Small intestine (tissue), 7 donors: ENCODE measurements around the gene GPX4. TPM values are rescaled to one million over a fixed set of nuclear protein-coding genes. Genes with fewer than 3 reads are reported as not detected.

Source experiments
- DNase-seq, 2 donors: peaks; one replicate each; pipeline versions ENCODE4 v3.0.0 to v3.0.0-alpha.2; 2013
- FAIRE-seq: peaks from 2 replicates; lab custom pipeline; 2012; peaks lifted over from hg19 to GRCh38; lab: Jason Lieb, UNC
- H3K27ac ChIP-seq, 3 donors: one replicate each; pipeline ENCODE4 v1.5.1; 2013; ENCODE audit warnings: low read length in 2 of 3, mild to moderate bottlenecking in 2 of 3, control low read depth in 1 of 3, inconsistent platforms in 1 of 3, low read depth in 1 of 3, moderate library complexity in 1 of 3
- H3K27me3 ChIP-seq, 3 donors: one replicate each; pipeline ENCODE4 v1.6.1; 2013; ENCODE audit warnings: low read length in 3 of 3, inconsistent platforms in 1 of 3; ENCODE audit not compliant: control insufficient read depth in 3 of 3, insufficient read depth in 3 of 3
- H3K36me3 ChIP-seq, 3 donors: one replicate each; pipeline ENCODE4 v1.6.1; 2013; ENCODE audit warnings: low read length in 3 of 3, inconsistent platforms in 1 of 3, low read depth in 1 of 3, mild to moderate bottlenecking in 1 of 3, moderate library complexity in 1 of 3; ENCODE audit not compliant: control insufficient read depth in 3 of 3, insufficient read depth in 2 of 3
- H3K4me1 ChIP-seq, 3 donors: one replicate each; pipeline ENCODE4 v1.6.1; 2013; ENCODE audit warnings: low read length in 2 of 3, inconsistent platforms in 1 of 3, low read depth in 1 of 3, mild to moderate bottlenecking in 1 of 3, moderate library complexity in 1 of 3; ENCODE audit not compliant: control insufficient read depth in 3 of 3, insufficient read depth in 2 of 3
- H3K4me3 ChIP-seq, 3 donors: one replicate each; pipeline ENCODE4 v1.5.1; 2013; ENCODE audit warnings: low read length in 3 of 3, control low read depth in 1 of 3, inconsistent platforms in 1 of 3, low read depth in 1 of 3, mild to moderate bottlenecking in 1 of 3, moderate library complexity in 1 of 3
- H3K9me3 ChIP-seq, 2 donors: one replicate each; pipeline ENCODE4 v1.6.1; 2013; ENCODE audit warnings: low read depth in 1 of 2, low read length in 1 of 2; ENCODE audit not compliant: control insufficient read depth in 2 of 2, insufficient read depth in 1 of 2
- WGBS, 3 donors: extraction: QIAGEN DNeasy Blood & Tissue Kit; methylation state at CpG; one replicate each; pipeline ENCODE4 v1.1.7; 2013; 5-methylcytosine and 5-hydroxymethylcytosine counted together
- polyA plus RNA-seq, 4 donors: library from polyadenylated mRNA; stranded (reverse) in 3 of 4; unstranded in 1 of 4; fragments of 200-250 nt in 3 of 4; fragments of 120-200 nt in 1 of 4; gene quantifications; one replicate each; pipeline versions ENCODE4 v1.2.1 to v1.2.3, GENCODE V29; 2013
- donor health status: healthy with polysubstance abuse.
- donor health status: control.
- donor health status: control.
- donor health status: Bipolar disorder and iron deficiency.
- donor health status: healthy.

GPX4 gene
- polyA plus RNA-seq, 4 donors, result 335 to 1,298 (median 781) TPM

DNA sequence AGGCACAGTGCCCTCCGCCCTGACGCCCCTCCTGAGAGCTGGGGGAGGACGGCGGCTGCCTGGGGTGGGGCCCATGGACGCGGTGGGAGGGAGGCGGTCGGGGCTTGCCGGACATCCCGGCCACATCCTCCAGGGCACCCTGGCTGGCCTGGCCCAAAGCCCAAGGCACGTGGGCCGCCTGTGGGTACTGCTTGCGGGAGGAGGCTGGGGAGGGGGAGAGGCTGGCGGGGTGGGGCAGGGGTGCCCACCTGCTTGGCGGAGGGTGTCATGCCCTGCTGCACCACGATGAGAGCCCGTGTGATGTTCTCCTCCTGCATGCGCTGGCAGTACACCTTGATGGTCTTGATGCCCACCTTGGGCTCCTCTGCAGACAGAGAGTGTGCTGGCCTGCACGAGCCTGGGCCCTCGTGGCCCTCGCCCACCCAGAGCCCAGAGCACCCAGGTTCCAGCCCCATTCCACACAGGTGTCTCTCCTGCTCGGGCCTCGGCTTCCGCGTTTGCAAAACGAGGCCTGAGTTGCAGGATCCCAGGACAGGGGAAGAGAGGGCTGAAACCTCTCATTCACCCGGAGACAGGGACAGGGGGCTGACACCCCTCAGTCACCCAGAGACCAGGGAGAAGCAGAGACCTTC lies 12.1 kb upstream of the GPX4 start:
- Histone ChIP-seq H3K4me1 (peaks cover 0 to 12% (median 10%) of the 10 kb centered on the region in 3 donors), H3K27ac (no peak overlapping the region), H3K27me3 (no peaks in the 10 kb centered on the region), H3K36me3 (peaks cover 0 to 74% (median 14%) of the 10 kb centered on the region in 3 donors), H3K9me3 (no peaks in the 10 kb centered on the region), H3K4me3 (no peak overlapping the region)
- FAIRE-seq (no peak), DNase-seq (no peak)
- WGBS, 3 donors, result 90 to 92% (median 90%) methylated on average over 19 to 27 of the region's 27 CpGs

DNA sequence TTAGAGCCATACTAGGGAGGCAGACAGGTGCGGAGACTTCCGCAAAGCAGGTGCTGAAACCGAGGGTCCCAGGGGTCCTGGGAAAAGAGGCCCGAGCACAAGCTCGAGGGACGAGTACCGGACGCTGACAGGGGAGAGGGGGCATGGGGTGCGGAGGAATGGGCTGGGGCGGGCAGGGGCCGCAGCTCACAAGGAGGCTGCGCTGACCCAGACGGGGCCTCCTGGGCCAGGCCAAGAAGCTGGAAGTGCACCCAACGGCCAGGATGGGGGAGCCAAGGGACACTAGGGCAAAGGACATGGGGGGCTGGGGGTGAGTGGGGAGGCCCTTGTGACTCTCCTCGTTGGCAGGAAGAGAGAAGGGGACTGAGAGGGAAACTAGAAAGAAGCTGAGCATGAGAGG lies 10.5 kb upstream of the GPX4 start:
- Histone ChIP-seq H3K27ac (no peak overlapping the region), H3K36me3 (peaks cover 0 to 58% (median 14%) of the 10 kb centered on the region in 3 donors), H3K27me3 (no peaks in the 10 kb centered on the region), H3K4me3 (peak overlapping the region in 2 of 3 donors; percentile 78 to 87), H3K9me3 (no peaks in the 10 kb centered on the region), H3K4me1 (peaks cover 0 to 21% (median 10%) of the 10 kb centered on the region in 3 donors)
- no peak for FAIRE-seq
- WGBS, 3 donors, result 85 to 96% (median 87%) methylated on average over 11 to 15 of the region's 15 CpGs
- no peak for DNase-seq

DNA sequence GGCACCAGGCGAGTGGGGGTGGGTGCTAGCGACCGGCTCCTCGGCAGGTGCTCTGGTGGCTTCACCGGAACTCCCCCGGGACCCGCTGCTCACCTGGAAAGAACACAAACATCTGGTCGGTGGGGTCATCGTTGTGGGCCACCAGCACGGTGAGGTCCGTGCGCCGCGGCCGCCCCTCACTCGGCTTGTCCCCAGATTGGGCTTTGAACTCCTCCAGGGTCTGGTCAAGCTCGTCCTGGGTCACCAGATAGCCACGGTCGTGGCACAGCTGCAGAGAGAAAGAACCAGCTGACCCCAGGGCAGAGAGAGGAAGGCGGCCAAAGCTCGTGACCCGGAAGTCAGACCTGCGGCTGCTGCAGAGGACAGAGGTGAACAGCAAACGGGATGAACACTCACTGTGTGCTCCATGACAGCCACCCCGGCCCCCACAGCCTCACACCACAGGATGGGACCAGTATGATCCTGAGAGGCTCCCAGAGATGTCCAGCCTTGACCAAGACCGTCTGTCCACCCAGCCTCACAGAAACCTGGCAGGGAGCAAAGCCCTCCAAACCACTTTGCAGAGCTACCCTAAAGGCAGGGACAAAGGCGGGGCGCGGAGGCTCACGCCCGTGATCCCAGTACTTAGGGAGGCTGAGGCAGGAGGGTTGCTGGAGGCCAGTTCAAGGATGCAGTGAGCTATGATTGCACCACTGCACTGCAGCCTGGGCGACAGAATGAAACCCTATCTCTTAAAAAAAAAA lies 9.8 kb upstream of the GPX4 start:
- no peaks in the 10 kb centered on the region for H3K9me3 ChIP-seq
- FAIRE-seq (no peak), DNase-seq (no peak)
- no peak overlapping the region for H3K27ac ChIP-seq
- H3K4me1 ChIP-seq, result peaks cover 0 to 27% (median 10%) of the 10 kb centered on the region in 3 donors
- peak overlapping the region; percentile 78 to 87 (median 82) for H3K4me3 ChIP-seq
- peaks cover 0 to 51% (median 9%) of the 10 kb centered on the region in 3 donors for H3K36me3 ChIP-seq
- 40 to 56% (median 44%) methylated on average over 31 to 32 of the region's 32 CpGs for WGBS, 3 donors
- no peaks in the 10 kb centered on the region for H3K27me3 ChIP-seq

DNA sequence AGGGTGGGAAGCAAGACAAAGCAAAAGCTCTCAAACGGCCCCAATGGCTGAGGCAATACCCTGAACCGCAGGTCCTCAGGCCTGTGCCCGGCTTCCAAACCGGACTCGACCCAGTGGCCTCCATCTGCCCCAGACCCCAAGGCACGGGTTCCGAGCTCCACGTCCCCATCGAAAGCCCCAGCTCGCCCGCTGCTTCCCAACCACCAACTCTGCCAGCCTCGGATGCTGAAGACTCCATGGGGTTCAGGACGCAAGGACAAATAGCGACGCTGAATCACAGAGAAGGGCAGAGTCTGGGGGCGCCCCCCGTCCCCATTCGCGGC lies 9.2 kb upstream of the GPX4 start:
- Histone ChIP-seq H3K9me3 (no peaks in the 10 kb centered on the region), H3K27me3 (no peaks in the 10 kb centered on the region), H3K4me1 (peaks cover 0 to 32% (median 10%) of the 10 kb centered on the region in 3 donors), H3K4me3 (peak overlapping the region; percentile 78 to 87 (median 82)), H3K36me3 (peaks cover 0 to 45% (median 8%) of the 10 kb centered on the region in 3 donors), H3K27ac (peak overlapping the region in 2 of 3 donors; percentile 13 to 52)
- DNase-seq, result no peak
- 0 to 2% (median 1%) methylated on average over 14 to 19 of the region's 19 CpGs for WGBS, 3 donors
- no peak for FAIRE-seq

DNA sequence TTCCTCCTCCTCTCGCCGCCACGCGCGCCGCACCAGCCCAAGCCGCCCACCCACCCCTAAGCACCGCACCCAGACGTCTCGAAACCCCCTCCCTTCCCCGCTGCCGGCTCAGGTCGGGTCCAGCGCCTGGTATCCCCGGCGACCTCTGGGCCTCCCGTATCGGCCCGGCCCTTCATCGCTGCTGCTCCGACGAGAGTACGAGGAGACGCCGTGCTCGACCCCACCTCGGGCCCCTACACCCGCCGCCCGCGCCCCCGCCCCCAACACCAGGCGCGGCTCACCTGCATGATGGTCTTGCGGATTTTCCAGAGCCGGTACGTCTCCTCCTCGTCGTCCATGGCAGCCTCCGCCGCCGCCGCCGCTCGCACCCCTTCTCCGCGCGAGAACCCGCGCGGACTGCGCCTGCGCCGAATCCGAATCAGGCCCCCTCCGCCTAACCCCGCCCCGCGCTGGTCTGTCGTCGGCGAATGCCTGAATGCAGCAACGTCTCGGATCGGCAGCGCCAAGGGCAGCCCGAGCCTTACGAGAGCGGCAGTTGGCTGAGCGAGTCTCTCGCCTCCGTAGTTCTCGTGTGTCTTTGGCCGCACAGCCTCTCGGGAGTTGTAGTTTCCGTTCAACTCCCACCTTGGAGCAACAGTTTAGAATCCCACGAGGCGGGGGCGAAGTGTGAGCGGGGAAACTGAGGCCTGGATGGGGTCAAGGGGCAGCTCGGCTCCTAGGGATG lies 8.7 kb upstream of the GPX4 start, which contains the start of gene POLR2E:
Gene POLR2E, minus strand, starts transcription at position 398 of the 724 bp plus-strand sequence. Its CDS starts 60 bp downstream, at position 338.
- WGBS, 3 donors, result 0% methylated on average over 73 to 81 of the region's 81 CpGs
- DNase-seq, result peak; percentile 99

DNA sequence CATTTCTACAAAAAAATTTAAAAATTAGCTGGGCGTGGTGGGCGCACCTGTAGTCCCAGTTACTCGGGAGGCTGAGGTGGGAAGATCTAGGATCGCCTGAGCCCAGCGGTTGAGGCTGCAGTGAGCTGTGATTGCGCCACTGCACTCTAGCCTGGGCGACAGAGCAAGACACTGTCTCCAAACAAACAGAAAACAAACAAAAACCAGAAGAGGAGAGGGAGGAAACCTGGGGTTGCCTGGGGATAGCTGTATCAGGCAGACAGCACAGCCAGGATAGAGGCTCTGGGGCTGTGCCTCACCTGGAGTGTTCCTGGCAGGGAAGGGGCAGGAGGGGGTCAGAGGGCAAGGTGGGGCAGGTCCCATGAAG lies 6.0 kb upstream of the GPX4 start:
- WGBS, 3 donors, result 48 to 69% (median 57%) methylated on average over 7 of the region's 7 CpGs
- FAIRE-seq (no peak), DNase-seq (peak in 1 of 2 donors; percentile 57)
- Histone ChIP-seq H3K27ac (peak overlapping the region; percentile 27 to 98 (median 93)), H3K4me3 (no peak overlapping the region), H3K27me3 (no peaks in the 10 kb centered on the region), H3K36me3 (peaks cover 0 to 14% (median 2%) of the 10 kb centered on the region in 3 donors), H3K9me3 (no peaks in the 10 kb centered on the region), H3K4me1 (peaks cover 3 to 47% (median 10%) of the 10 kb centered on the region in 3 donors)

More for the DNA sequence above, 8.7 kb upstream of the GPX4 start, which contains the start of gene POLR2E:
- Histone ChIP-seq H3K9me3 (no peaks in the 10 kb centered on the region), H3K4me3 (peak within 1 kb of the TSS; percentile 78 to 87 (median 82)), H3K36me3 (peaks cover 0 to 40% (median 8%) of the 10 kb centered on the region in 3 donors), H3K27me3 (no peaks in the 10 kb centered on the region), H3K27ac (peak within 1 kb of the TSS in 2 of 3 donors; percentile 13 to 52), H3K4me1 (peaks cover 0 to 32% (median 10%) of the 10 kb centered on the region in 3 donors)
- FAIRE-seq, result no peak

DNA sequence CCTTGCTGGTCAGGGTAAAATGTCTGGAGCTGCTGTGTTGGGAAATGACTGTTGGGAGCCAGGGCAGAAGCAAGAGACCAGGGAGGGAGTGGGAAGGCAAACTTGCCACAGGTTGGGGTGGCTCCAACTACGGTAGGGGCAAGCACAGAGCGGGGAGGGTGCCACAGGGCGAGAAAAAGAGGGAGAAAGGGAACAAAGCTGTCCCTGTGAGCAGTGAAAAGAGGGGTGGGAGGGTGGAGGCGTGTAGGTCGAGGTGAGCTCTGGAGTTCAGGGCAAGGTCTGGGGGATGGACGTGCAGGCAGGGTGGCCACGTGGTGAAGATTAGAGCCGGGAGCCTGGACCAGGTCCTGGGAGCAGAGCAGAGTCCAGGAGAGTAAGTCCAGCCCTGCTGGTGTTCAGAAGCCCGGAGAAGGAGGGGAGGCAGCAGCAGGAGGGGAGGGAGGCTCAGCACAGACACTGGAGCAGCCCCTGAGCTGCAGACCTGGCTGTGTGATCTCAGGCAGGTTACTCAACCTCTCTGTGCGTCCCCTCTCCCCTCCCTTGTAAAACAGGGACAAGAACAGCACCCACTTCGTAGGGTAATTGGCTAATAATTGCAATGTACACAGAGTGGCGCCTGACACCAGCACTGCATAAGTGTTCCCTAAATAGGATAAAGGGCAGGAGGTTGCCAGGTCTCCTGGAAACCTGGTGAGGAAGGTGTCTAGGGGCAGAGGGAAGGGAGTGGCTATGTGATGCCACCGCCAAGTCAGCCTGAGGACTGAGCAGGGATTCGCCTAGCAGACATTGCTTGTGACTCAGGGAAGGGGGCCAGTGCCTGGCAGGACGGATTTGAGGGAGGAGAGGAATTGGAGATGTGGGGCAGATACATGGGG lies 5.4 kb upstream of the GPX4 start:
- Histone ChIP-seq H3K27me3 (no peaks in the 10 kb centered on the region), H3K4me3 (peak overlapping the region in 1 of 3 donors; percentile 20), H3K27ac (peak overlapping the region; percentile 27 to 98 (median 93)), H3K36me3 (peaks cover 0 to 7% (median 0%) of the 10 kb centered on the region in 3 donors), H3K4me1 (peaks cover 5 to 53% (median 7%) of the 10 kb centered on the region in 3 donors), H3K9me3 (no peaks in the 10 kb centered on the region)
- DNase-seq (peak; percentile 84 to 92), FAIRE-seq (no peak)
- WGBS, 3 donors, result 19 to 51% (median 40%) methylated on average over 15 of the region's 15 CpGs
